ENCODE results near the gene PLPP6.

The PLPP6 gene

DNA sequence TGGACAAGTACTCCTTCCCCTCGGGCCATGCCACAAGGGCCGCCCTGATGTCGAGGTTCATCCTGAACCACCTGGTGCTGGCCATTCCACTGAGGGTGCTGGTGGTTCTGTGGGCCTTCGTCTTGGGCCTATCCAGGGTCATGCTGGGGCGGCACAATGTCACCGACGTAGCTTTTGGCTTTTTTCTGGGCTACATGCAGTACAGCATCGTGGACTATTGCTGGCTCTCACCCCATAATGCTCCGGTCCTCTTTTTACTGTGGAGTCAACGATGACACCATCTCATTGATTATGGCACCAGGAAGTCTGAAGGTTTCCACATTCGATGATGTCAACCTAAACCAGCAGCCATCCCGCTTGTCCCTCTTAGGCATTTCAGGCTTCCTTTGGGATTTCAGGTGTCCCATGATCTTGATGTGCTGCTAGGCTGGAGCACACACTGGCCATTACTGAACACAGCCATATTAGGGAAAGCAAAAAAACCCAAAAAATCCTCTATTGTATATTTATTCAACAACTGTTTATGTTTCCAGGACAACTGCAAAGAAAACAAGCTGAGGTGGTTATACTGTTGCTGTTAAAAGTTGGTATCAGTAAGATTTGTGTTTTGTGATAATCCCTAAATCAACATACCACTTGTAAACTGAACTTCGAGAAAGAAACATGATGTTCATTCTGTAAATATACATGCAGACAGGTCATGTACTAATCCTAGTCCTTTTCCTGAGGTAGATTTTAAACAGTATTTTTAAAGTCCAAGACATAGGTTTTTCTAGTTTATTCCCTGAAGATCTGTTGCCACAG lies 1.1 kb downstream of the PLPP6 start:
- DNase-seq (ENCODE audit: low read depth): peak; percentile 13

DNA sequence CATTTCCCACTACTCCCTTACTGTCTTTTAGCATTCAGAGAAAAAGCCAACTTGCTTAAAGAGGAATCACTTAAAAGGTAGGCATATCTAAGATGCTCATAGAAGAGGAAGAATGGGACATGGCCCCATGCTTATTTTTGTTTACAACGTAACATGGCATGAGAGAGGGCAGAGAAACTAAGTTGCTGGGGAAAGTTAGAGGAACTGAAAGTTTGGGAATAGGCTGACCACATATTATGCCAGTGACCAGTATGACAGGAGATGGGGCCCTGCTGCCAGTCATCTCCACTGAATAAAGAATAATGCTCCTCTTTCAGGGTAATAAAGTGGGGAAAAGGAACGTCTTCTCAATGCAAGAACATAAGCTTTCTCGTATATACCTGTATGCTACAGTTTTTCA lies 1.9 kb downstream of the PLPP6 start:
- no peak for DNase-seq (ENCODE audit: low read depth)

DNA sequence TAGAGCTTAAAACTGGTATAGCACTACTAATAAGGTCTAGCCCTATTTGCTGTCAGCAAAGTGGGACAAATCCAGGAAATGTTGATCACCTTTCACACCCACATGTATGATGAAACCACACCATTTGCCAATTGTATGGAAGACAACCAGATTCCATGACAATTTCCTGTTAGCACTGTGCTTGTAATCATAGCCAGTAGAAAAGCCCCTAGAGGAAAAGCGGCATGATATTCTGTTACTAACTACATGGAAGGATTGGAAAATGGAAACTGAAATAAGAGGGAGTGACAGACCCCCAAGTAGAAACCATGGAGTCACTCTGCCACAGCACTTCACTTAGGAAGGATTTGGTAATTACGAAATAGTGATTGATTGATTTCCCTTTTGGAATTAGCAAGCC lies 3.3 kb downstream of the PLPP6 start:
- DNase-seq (ENCODE audit: low read depth): peak; percentile 11

DNA sequence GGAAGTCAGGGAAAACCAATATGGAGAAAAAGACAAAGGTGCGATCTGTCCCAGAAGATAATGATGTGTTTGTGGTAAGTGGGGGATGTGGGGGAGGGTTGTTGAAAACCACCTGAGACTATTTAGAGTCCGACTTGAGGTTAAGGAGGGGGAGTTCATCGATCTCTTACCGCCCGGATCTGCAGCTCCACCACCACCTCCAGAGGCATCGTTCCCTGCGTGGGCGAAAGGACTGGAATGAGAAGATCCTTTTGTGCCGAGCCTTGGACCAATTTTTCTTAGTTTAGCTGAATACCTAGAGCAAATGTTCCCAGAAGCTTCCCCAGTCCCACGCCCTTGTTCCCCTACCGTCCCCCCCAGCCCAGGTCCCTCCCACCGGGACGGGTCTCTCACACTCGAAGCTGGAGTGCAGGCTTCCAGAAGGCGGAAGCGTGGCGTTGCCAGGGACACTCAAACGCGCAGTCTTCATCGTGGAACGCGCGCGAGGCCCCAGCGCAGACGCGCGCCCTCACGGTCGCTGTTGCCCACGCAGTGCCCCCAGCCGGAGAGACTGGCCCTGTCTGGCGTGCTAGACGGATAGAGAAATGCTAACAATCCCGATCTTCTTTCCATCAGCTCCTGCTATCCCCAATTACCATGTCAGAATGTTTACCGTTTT lies 4.1 kb downstream of the PLPP6 start, which contains the start of gene SPATA6L:
TSS of gene SPATA6L (minus strand) at position 439 of the 658 bp plus-strand sequence. CDS start at position 209, 230 bp downstream.
- DNase-seq (ENCODE audit: low read depth): peak; percentile 58

DNA sequence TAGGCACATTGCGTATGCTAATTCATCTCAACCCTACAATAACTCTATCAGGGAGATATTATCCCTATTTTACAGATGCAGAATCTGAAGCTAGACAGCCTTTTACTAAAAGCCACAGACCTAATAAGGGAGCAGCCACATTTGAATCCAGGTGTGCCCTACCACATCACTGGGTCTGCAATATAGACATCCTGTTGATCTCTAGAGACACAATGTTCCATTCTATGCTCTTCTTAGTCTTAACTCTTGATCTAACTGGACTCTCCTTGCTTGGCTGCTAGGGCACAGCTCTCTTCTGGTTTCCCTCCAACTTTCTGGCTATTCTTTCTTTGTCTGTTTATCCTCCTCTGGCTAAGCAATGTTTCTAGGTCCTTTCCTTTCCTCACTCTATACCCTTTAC lies 5.6 kb downstream of the PLPP6 start:
- DNase-seq (ENCODE audit: low read depth): no peak

DNA sequence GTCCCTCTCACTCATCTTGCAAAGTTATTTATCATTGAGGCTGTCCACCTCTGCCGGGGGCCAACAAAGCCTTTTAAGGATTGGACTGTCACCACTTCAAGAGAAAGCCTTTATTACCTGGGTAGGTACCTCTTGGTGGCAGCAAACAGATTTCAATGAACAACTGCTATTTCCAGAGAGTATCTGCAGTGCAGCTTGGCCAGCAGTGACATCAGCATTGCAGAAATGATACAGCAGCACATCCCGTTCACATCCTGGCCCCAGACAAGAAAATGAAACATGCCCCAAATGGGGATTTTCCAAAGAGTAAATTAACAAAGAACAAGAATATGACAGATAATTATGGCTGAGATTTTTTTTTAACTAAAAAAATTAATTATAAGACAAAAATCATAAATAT lies 6.5 kb downstream of the PLPP6 start:
- DNase-seq (ENCODE audit: low read depth): no peak

DNA sequence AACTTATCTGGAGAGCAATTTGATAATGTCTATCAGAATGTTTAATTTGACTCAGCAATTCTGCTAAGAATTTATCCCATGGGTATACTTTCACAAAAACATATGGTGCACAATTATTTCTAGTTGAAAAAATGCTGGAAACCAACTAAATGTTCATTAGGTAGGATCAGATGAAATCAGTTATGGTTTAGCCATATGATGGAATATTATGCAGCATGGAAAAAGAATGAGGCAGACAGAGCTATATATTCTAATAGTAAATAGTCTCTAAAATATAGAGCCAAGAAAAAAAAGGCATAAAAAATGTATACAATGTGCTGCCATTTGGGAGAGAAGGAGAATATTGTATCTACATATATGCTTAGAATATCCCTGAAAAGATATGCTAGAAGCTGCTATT lies 7.8 kb downstream of the PLPP6 start:
- DNase-seq (ENCODE audit: low read depth): no peak

DNA sequence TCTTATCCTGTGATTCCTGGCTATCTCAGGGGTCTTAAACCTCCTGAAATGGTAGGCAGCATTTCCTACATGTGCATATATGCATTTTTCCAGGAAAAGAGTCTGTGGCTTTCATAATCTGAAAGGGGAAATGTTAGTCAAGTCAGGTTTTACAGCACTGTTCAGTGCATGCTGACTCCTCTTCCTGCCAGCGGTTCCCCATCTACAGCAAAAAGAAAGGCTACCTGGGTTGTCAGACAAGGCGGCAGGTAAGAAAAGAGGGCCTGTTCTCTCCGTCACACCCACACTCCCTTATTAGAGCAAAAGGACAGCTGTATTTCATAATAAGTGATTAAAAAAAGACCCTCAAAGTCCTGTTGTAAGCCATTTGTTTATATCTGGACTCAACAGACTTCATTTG lies 8.5 kb downstream of the PLPP6 start:
- no peak for DNase-seq (ENCODE audit: low read depth)

DNA sequence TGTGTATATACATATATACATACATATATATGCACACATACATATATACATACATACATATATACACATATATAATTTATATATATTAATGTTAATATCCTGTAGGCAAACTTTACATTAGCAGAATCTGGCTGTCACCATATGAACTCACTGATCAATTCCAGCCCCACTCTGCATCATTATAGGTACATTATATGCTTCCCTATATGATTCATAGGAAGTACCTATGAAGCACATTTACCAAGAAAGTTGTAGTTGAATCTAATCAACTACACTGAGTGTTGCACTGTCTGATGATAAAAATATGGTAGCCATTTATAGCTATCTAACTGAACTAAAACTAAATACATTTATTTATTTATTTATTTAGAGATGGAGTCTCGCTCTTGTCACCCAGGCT lies 9.6 kb downstream of the PLPP6 start:
- DNase-seq (ENCODE audit: low read depth): no peak

DNA sequence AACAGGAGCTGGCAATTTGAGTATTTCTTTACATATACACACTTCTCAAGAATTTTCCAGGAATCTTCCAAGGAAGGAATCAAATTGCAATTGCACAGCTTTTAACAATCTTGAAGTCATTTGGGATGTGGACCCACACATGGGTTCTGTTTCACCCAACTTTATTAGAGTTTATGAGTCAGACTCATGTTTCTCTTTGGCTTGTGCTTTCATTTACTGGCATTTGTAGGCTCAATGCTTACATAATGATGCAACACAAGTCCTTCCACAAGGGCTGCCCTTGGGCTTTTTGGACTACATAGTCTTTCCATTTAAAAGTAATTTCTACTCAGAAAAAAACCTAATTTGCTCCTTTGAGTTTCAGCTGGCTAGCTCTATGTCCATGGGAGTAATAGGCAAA lies 12.7 kb downstream of the PLPP6 start:
- DNase-seq (ENCODE audit: low read depth): peak; percentile 98

DNA sequence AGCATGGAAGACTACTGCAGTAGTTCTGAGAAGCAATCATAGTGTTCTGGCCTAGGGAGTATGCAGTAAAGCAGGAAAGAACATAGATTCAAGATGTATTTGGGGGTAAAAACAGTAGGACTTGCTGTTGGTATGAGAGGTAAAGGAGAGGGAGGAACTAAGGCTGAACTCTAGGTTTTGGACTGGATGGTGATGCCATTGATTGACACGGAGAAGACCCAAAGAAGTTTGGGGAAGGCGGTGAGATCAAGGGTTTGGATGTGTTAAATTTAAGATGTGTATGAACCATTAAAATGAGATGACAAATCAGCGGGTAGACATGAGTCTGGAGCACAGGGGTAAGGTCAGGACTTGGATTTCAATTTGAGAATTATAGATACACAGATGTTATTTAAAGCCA lies 15.3 kb downstream of the PLPP6 start:
- no peak for DNase-seq (ENCODE audit: low read depth)

DNA sequence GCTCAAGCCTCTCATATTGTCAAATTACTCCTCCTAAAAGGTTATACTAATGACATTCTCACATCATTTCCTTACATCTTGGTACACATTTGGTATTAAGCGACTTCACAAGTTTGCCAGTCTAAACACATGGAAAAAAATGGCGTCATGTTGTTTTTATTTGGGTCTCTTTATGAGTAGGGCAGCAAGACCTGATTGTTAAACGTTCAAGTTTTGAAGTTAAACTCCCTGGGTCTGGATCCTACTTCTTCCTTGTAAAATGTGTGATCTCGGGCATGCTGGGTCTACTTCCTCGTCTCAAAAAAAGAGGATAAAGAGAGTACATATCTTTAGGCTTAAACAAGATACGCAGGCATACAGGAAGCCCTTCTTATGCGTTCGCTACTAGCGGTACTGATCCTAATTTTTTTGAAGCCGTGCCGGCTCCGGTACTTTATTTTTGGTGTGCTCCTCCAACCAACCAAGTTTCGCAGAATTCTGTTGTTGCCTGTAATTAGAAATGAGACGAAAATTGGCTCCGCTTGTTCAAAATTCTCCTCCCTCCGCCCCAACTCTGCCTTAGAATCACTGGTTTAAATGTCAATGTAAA lies 16.7 kb downstream of the PLPP6 start:
- DNase-seq (ENCODE audit: low read depth): peak; percentile 45

DNA sequence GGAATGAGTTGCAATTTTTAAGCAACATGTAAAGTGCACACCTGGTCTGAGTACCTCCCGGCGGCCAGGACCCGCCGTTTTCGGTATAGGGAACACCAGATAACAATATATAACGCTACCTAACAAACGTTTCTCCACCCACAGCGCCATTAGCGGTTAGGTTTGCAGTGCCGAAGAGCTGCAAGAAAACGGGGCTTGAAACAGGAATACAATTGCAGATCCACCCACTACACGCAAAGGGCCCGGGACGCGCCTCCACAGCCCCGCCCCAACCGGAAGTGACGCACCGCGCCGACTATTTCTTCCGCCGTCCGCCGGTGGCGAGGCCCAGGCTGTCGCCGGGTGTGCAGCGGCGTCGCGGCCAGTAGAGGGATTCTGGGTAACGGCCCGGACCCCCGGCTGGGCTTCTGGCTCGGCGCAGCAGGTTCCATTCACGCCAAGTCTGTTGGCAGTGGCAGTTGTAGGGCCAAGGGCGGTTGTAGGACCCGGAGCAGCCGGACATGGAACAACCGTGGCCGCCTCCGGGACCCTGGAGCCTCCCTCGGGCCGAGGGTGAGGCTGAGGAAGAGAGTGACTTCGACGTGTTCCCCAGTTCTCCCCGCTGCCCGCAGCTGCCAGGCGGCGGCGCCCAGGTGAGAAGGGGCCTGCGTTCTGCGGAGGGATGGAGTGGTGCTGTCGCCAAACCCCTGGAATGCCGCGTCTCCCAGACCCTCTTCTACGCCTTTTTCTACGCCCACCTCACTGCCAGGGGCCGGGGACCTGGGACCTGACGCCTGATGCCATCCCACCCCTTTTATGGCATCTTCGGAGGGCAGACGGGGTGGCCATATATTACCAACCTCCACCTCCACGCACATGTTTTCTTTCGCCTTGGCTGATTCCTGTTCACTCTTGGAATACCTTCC lies 17.4 kb downstream of the PLPP6 start, which contains the start of gene CDC37L1:
TSS of gene CDC37L1 (plus strand) at position 302 of the 905 bp plus-strand sequence. CDS start at position 501, 199 bp downstream.
- peak; percentile 95 for DNase-seq (ENCODE audit: low read depth)

DNA sequence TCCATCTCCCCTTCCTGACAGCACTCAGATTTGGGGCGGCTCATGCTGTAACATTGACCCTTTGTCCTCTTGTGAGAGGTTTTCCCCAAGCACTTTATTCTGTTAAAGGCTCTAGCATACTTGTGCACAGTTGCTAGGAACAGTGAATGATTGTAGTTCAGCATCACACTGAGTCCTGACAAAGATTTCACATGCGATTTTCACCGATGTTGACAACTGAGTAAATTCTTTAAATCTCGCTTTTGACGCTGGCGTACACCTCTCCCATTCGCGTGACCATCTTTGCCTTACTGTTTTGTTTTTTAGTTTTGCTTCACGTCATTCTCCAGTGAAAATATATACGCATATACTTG lies 18.1 kb downstream of the PLPP6 start:
- DNase-seq (ENCODE audit: low read depth): peak; percentile 22

DNA sequence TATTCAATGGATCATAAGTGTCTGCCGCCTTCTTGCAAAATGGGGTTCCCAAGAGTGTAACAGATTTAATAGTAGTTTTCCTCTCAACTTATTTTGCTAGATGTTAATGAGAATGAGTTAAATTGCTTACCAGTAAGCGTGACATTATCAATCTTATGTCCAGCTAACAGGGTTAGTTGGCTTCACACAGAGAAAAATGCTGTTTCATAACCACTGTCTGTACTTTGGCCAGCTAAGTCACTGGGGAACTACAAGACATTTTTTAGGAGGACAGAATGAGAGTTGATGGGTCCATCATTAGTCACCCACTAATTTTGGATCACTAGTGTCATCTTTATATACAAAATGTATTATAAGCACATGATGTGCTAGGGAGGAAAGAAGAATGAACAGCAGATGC lies 18.7 kb downstream of the PLPP6 start:
- DNase-seq (ENCODE audit: low read depth): peak; percentile 79

DNA sequence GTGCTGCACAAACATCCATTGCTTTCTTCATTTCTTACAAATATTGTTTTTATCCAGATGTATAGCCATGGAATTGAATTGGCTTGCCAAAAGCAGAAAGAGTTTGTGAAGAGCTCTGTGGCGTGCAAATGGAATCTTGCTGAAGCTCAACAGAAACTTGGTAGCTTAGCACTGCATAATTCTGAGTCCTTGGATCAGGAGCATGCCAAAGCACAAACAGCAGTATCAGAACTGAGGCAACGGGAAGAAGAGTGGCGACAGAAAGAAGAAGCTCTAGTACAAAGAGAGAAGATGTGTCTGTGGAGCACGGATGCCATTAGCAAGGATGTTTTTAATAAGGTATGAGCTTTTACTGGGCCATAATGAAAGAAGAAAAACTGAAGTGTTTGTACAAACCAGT lies 22.7 kb downstream of the PLPP6 start:
- DNase-seq (ENCODE audit: low read depth): no peak

DNA sequence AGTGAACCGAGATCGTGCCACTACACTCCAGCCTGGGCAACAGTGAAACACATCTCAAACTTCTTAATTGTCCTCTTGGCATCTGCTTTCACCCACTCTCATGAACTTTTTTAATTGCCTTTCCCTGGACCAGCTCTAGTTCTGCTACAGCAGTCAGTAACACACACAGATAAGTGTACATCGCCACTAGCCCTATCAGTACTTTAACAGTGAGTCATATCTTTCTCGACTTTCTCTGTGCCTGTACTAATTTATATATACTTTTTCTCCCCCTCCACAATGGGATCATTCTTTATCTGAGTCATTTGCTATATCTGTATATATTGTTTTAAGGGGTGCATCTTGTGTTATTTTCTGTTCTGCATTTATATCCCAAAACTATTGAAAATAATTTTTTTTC lies 24.0 kb downstream of the PLPP6 start:
- peak; percentile 29 for DNase-seq (ENCODE audit: low read depth)

DNA sequence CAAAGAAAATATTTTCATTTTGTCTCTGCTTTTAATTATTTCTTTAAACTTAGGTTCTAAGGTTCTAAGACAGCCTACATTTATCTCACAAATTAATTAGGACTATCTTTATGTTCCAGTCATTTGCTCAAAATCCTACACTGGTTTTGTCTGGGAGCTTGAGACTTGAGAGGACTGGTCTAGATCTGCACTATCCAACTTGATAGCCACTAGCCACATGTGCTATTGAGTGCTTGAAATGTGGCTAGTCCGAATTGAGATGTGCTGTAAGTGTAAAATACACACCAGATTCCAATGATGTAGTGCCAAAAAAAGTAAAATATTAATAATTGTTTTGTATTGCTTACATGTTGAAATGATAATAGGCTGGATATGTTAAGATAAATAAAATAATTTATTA lies 24.5 kb downstream of the PLPP6 start:
- DNase-seq (ENCODE audit: low read depth): no peak

DNA sequence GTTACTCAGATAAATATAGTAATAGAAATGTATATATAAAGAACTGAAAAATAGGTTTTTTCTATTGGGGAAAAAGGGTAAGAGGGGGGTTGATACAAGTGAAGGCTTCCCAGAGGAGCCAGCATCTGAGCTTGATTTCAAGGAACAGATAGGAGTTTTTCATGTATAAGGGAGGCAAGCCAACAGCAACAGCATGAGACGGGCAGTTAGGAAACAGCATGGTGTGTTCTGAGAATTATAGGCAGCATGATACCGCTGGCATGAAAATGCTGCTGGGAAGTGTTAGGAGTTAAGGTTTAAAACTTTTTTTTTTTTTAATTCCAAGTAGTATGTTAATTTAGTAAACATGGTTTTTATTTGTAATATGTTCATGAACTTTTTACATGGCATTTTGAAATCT lies 26.9 kb downstream of the PLPP6 start:
- no peak for DNase-seq (ENCODE audit: low read depth)

DNA sequence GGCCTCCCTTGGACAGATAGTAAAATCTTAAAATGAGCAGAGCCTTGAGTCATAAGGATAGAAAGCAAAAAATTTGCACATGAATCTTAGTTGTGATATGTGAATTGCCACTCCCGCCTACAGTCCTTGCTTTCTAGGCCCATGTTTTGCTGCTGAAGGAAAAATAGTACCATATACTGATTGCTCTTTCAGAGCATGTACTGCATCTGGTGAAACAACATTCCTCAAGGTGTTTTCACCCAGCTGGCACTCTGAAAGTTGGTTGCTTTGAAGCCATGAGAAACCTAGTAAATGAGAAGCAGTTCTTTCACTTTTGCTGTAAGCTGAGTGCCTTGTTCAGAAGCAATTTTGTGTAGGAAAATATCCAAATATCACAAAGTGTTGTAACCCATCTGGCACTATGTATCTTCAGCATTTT lies 27.6 kb downstream of the PLPP6 start:
- DNase-seq (ENCODE audit: low read depth): no peak

DNA sequence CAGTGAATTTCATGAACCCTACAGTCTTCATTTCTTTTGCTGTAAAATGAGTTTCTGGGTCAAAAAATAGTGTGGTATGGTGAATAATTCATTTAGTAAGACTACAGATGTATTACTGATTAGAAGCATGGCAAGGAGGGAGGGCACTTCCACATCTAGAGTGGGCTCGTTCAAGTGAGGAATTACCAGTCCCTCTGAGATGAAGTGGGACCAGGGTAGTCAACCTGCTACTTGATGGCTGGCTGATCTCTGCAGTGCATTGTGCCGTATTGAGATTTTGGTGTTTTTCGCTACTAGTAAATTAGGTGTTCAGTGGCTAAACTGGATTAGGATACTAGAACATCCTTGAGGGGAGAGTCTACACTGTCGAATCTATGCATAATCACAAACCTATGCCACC lies 28.1 kb downstream of the PLPP6 start:
- no peak for DNase-seq (ENCODE audit: low read depth)

DNA sequence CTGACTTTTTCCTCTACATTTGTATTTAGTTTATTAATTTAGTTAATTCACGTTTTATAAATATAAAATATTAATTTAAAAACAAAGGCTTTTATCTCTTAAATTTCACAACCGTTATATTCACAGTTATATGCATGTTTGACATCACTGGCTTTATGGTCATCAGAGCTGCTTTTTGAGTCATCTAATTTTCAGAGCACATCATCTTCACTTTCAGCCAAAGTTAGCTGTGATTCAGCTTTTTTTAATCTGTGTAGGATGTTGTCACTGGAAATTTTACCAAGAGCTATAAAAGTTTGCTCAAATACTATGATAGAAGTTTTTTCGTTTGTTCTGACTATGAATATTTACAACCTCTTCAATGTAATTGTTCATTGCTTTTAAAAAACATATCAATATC lies 29.7 kb downstream of the PLPP6 start:
- peak; percentile 67 for DNase-seq (ENCODE audit: low read depth)

Measured in EH (cell line).